T47D (cell line): ENCODE data around the gene SPCS1.

ENCODE experiments used
- DNase-seq, 2 experiments: peaks; one replicate each; pipeline versions ENCODE4 v3.0.0 to v3.0.0-alpha.2; 2011 to 2012; ENCODE audit warnings: low read depth in 1 of 2, low spot score in 1 of 2
- JUND ChIP-seq: IDR thresholded peaks from 2 replicates; pipeline ENCODE4 v1.6.1; 2012; ENCODE audit warnings: low read depth
- in situ Hi-C: cut with HindIII; loops from 2 replicates; pipeline ENCODE4 v1.10.0; 2016; ENCODE audit warnings: low sequenced_read_pairs, low pct_unique_long_range_greater_than_20kb

Gene SPCS1

GRCh38 chr3:52704611-52705437 is 1.1 kb upstream of the SPCS1 start:
- in situ Hi-C loops: no loop called here
- no peak for TF ChIP-seq JUND
- DNase-seq: peak in 1 of 2 experiments; percentile 37

- no peak for DNase-seq
- in situ Hi-C loops: no loop called here
- TF ChIP-seq JUND: no peak
Observed at GRCh38 chr3:52705438-52705687, 543 bp upstream of the SPCS1 start.

- no peak for DNase-seq
- no peak for TF ChIP-seq JUND
- in situ Hi-C loops: no loop called here
Observed at GRCh38 chr3:52707585-52707984, 1.7 kb downstream of the SPCS1 start.

- no peak for DNase-seq
- no peak for TF ChIP-seq JUND
- in situ Hi-C loops: no loop called here
Observed at GRCh38 chr3:52710512-52710911, 4.6 kb downstream of the SPCS1 start.

- no peak for DNase-seq
- in situ Hi-C loops: no loop called here
- no peak for TF ChIP-seq JUND
Observed at GRCh38 chr3:52712291-52713212, 6.6 kb downstream of the SPCS1 start.

GRCh38 chr3:52714335-52715302 is 8.7 kb downstream of the SPCS1 start:
- DNase-seq: no peak
- TF ChIP-seq JUND: no peak
- in situ Hi-C loops: no loop called here

GRCh38 chr3:52715714-52716305 is 9.9 kb downstream of the SPCS1 start:
- DNase-seq: no peak
- in situ Hi-C loops: no loop called here
- TF ChIP-seq JUND: no peak

GRCh38 chr3:52719618-52720017 is 13.7 kb downstream of the SPCS1 start:
- in situ Hi-C loops: no loop called here
- no peak for TF ChIP-seq JUND
- no peak for DNase-seq

GRCh38 chr3:52721002-52721729 is 15.3 kb downstream of the SPCS1 start:
- DNase-seq: no peak

GRCh38 chr3:52721730-52722008 is 15.8 kb downstream of the SPCS1 start:
- no peak for TF ChIP-seq JUND
- DNase-seq: no peak
- in situ Hi-C loops: no loop called here

More at GRCh38 chr3:52721002-52721729, 15.3 kb downstream of the SPCS1 start:
- TF ChIP-seq JUND: no peak
- in situ Hi-C loops: no loop called here

GRCh38 chr3:52722491-52722890 is 16.6 kb downstream of the SPCS1 start:
- no peak for TF ChIP-seq JUND
- DNase-seq: no peak
- in situ Hi-C loops: no loop called here
